NCI-H1436 treated with DMSO at 0.1 percent for 48 hours (cell line): ENCODE results near the gene EID1.
"Not testable (repeated sequence)": the region's sequence is repeated elsewhere in the genome, so short reads cannot be mapped to it uniquely, and the experiment has no call there.

Experiments
- DNase-seq: peaks from one replicate; lab custom pipeline; 2025; lab: John Stamatoyannopoulos, UW

The EID1 gene, protein sequence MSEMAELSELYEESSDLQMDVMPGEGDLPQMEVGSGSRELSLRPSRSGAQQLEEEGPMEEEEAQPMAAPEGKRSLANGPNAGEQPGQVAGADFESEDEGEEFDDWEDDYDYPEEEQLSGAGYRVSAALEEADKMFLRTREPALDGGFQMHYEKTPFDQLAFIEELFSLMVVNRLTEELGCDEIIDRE

DNA sequence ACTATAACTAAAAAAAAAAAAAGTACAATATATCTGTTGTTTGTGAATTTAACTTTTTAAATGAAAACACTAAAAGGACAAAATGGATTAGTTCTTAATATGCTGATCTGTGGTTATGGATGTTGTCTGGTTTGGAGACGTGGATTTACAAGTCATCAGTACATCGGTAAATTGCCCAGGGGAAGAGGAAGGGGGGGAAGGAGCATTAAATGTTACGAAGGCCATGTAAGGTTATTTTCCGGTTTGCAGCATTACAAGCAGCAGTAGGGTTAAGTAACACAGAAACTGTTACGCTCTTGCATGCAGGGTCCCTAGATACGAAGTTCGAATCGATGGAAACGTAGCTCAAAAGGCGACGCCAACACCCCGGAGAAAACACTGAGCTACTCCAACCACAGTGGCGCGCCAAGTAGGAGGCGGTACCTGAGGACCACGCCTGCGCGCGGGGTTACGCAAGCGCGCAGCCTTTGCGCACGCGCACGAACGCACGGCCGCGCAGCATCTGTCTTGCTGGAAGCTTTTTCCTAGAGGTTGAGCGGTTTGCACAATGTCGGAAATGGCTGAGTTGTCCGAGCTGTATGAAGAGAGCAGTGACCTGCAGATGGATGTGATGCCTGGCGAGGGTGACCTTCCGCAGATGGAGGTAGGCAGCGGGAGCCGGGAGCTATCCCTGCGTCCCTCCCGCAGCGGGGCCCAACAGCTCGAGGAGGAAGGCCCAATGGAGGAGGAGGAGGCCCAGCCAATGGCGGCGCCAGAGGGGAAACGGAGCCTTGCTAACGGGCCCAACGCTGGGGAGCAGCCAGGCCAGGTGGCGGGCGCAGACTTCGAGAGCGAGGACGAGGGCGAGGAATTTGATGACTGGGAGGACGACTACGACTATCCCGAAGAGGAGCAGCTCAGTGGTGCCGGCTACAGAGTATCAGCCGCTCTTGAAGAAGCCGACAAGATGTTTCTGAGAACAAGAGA lies at the start of gene EID1:
TSS of gene EID1 (plus strand) at position 505 of the 966 bp plus-strand sequence. CDS start at position 548, 43 bp downstream.
- peak; percentile 61 for DNase-seq

DNA sequence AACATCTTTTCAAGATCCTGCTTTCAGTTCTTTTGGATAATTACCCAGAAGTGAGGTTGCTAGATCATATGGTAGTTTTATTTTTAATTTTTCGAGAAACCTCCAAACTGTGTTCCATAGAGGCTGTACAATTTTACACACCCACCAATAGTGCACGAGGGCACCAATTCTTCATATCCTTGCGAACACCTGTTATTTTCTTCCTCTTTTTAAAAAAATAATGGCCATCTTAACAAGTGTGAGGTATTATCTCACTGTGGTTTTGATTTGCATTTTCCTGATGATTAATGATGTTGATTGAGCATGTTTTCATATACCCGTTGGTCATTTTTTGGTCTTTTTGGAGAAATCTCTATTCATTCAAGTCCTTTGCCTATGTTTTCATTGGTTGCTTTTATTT lies 49.5 kb upstream of the EID1 start:
- DNase-seq, result no peak

DNA sequence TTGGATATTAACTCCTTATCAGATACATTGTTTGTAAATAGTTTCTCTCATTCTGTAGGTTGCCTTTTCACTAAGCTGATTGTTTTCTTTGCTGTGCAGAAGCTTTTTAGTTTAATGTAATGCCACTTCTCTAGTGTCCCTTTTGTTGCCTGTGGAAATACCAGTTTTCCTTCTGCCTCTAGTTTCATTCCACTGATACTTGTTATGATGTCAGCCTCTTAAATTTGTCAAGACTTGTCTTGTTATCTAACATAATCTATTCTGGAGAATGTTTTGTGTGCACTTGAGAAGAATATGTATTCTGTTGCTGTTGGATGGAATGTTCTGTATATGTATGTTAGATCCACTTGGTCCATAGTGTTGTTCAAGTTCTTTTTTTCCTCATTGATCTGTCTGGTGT lies 49.0 kb upstream of the EID1 start:
- DNase-seq, result no peak

DNA sequence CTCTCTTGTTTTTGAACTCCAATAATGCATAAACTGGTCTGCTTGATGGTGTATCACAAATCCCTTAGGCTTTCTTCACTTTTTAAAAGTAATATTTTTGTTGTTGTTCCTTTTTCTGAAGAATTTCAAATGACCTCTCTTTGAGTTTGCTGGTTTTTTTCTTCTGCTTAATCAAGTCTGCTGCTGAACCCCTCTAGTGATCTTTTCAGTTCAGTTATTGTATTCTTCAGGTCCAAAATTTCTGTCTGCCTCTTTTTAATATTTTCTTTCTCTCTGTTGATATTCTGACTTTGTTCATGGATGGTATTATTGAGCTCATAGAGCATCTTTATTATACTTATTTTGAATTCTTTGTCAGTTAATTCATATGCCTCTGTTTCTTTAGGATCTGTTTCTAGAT lies 45.3 kb upstream of the EID1 start:
- no peak for DNase-seq

DNA sequence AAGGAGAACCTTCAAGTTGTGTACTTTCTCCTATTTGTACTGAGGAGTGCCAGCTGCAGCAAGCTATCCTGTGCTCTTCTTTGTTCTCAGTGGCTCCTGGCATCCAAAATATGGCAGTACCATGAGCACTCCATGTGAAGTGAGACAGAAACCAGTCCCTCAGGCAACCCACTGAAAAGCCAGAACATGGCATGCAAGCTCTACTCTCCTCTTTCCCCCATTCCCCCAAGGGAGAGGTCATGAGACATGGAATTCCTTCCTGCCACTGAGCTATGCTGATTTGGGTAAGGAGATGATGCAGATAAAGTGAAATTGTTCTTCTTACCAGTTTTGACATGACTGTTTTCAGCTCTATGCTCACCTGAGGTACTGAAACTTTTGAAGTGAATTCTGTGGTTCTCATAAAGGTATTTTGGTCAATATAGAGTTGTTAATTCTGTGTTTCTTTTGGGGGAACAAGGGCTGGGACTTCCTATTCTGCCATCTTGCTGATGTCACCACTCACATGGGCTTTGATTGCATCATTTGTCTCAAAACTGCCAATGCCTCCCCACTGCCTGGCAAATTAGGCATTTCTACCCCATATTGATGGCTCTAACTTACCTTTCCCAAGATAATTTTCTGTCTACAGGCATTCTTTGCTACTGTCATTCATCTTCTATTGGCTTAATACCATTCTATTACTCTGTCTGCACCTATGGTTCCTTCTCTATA lies 44.3 kb upstream of the EID1 start:
- no peak for DNase-seq

DNA sequence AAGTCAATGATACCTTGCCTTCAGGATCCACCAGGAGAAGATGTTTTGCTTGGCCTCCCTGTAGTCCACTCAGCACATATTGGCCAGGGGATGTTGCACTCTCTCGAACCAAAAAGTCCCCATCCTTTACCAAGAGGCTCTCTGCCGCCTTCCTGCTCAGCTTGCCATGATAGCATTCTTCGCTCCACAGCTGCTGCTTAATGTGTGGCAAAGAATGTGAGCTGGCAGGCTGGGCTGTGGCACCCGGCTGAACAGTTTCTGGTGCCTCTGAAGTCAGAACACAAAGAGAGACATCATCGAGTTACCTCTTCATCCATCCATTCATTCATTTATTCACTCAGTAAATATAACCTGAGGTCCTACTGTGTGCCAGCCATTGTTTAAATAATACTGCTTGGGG lies 43.2 kb upstream of the EID1 start:
- DNase-seq, result no peak

DNA sequence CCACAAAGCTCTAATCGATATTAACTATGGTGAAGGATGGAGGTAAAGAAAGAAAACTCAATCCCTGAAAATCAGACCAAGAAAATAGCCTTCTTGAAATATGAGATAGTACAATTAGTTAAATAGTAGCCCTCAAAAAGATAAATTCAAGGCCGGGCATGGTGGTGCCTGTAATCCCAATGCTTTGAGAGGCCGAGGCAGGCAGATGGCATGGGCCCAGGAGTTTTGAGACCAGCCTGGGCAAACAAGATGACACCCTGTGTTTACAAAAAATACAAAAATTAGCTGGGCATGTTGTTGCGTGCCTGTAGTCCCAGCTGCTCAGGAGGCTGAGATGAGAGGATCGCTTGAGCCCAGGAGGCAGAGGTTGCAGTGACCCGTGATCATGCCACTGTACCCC lies 35.4 kb upstream of the EID1 start:
- DNase-seq, result no peak

DNA sequence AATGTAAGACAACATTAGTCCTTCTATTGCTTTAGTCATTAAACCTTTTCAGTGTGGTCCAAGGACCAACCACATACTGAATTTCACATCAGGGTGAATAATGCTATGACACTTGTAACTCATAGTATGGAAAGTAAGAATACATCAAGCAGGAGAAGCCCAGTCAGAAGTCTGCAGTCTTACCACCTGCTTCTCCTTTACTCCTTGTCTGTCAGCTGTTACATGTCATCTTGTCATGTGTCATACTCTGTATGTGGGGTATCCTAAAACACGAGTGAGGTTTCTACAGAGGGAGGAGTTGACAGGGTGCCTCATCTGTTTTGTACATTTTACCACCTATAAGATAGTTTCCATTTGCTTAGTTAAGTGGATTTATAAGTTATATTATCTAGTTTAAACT lies 32.8 kb upstream of the EID1 start:
- DNase-seq, result no peak

DNA sequence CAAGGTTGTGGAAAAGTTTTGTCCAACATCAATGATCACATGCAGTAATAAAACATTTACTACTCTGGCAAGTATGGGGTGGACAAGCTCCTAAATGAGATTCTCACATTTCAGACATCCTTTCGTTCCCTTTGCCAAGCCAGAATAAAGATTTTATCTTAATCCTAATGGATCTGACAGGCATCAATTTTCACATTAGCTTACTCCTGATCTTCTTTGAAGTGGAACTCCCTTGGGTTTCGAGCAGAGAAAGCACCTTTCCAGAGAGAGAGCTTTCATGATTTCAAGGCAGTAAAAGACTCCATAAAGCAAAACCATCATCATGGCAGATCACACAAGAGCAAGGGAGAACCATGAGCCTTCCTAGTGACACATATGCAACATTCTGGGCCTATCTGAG lies 27.3 kb upstream of the EID1 start:
- no peak for DNase-seq

DNA sequence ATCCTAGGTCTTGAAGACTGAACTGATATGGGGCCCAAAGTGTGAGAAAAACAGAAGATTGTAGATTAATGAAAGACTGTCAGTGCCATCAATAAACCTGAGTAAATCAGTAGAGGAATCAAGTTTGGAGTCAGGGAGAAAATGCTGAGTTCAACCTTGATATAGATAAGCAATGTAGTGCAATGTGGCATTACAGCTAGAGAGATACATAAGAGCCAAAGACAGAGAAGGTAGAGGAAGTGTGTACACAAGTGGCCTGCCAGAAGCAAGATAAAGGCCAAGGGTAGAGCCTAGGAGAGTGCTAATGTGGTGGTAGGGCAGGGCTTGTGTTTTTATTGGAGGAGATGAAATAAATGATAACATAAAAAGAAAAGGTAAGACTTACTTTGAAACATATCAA lies 26.0 kb upstream of the EID1 start:
- DNase-seq, result no peak

DNA sequence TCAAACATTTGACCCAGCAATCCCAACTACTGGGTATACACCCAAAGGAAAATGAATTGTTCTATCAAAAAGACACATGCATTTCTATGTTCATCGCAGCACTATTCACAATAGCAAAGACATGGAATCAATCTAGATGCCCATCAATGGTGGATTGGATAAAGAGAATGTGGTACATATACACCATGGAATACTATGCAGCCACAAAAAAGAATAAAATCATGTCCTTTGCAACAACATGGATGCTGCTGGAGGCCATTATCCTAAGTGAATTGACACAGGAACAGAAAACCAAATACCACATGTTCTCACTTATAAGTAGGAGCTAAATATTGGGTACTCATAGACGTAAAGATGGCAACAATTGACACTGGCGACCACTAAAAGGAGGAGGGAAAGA lies 23.5 kb upstream of the EID1 start:
- not testable (repeated sequence) for DNase-seq

DNA sequence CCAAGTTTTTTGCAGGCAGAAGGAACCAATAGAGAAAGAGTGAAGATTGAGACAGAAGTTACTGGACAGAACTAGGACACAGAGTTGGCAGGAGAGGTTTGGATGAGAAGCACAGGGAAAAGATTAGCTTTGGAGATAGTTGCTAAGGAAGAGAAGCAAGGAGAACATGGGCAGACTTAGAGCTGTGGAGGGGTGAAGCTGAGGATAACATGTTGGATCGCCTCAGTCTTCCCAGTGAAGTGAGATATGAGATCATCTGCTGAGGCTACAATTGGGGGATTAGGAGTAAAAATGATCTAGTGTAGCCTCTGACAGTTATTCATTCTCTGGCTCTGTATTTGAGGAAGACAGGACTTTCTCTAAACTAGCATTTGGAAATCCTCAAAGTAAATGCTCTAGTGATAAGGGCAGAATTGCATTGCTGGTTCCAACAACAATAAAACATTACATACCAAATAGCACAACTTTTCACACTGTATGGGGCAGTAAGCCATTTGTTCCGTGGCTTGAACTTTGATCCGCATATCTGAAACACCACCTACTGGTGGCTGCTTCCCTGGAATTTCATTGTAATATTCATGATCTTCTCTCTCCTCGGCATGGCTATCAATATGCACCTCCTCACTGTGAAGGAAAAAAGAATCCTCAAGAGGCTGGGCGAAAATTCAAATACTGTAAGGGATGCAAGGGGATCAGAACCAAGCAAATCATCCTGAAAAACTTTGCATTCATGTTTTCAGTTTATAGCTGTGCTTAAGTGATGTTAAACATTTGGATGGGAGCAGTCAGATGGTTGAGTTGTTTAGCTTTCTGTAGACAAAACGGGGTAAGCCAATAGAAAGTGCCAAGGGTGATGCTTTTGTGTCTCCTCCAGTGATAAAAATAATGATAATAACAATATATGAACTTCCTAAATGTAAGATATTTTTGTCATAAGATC lies 22.2 kb upstream of the EID1 start:
- DNase-seq, result no peak

DNA sequence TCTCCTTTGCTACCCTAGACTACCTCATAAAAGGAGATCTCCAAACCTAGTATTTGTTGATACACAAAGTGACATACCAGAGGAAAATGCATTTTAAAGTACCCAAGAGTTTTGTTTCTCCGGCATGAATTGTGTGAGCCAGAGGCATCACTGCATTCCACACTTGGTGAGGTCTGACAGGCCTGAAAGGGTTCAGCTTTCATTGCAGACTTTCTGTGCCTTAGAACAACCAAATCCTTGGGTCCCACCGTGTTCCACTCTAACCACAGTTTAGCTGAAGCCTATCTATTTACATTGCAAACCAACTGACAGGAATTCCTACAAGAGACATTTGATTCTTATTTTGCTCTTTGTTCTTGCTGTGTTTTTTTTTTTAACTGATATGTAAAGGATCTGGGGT lies 21.0 kb upstream of the EID1 start:
- no peak for DNase-seq

DNA sequence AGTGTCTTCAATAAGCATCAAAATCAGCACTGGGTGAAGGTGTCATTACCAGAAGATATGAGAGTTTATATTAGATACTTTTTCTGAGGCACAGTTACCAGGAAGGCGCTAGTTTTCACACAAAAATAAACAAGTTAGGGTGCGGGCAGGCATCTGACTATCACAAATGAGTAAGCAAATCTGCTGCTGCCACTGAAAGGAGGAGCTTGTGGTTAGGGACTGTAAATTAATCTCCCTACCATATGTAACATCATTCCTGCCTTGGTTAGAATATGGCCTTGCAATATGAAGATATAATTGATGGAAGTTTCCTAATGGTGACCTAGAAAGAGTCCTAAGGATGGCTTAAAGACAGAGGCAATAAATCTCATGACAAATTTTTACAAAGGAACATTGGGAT lies 19.5 kb upstream of the EID1 start:
- no peak for DNase-seq

DNA sequence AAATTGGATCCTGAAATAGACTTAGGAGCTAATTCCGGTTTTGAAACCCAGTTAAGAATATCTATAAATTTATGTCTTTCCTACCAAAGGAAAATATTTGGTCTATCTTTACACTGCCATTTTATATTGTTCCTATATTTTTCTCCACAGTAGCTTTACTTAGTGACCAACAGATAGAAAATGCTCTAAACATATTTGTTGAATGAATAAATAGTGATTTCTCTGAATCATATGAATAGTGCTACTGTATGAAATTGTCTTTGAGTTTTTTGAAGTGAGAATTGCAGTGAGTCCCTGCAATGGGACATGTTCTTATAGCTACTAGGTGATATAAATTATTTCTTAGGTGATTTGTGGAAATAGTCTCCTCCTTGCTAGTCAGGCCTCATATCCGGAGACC lies 18.5 kb upstream of the EID1 start:
- no peak for DNase-seq

DNA sequence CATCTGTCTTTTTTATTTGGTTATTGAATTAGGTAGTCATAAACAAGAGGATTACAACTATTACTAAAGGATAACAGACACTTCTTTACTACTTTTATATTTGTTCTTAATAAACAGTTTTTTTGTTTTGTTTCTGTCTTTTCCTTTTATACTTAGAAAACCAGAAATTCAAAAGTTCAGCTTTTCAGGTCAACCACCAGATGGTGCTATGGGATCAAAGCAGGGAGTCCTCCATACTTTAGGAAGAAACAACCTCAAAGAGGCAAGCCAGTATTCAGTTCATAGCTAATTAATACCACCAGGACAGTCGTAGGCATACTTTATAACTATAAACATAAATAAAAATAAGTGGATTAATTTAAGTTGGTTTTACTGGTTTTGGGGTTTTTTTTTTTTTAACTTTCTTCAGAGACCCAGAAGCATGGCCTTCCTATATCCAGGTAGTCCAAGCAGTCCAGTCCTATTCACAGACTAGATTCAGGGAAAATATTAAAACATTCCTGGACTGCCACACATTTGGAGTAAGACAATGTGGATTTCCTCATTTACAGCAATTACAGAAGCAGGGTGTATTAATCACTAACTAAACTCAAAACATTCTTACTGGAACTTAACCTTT lies 16.0 kb upstream of the EID1 start:
- DNase-seq, result peak; percentile 28

DNA sequence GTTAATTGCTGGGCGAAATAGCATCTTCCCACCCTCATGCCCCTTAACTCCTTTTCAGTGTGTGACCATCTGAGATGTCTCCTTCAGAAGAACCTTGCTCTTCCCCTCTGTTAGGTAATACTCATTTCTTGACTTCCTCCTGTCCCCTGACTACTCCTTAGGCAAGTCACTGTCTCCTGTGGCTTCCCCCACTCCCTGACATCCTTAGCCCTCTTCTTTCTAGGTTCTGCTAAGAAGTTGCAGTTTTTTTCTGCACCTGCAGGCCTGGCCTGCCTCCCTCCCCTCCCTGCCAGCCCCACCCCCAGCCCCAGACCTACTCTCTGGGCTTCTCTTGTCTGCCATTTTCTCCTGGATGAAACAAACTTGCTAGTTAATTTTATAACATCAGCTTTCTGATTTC lies 15.2 kb upstream of the EID1 start:
- DNase-seq, result no peak

DNA sequence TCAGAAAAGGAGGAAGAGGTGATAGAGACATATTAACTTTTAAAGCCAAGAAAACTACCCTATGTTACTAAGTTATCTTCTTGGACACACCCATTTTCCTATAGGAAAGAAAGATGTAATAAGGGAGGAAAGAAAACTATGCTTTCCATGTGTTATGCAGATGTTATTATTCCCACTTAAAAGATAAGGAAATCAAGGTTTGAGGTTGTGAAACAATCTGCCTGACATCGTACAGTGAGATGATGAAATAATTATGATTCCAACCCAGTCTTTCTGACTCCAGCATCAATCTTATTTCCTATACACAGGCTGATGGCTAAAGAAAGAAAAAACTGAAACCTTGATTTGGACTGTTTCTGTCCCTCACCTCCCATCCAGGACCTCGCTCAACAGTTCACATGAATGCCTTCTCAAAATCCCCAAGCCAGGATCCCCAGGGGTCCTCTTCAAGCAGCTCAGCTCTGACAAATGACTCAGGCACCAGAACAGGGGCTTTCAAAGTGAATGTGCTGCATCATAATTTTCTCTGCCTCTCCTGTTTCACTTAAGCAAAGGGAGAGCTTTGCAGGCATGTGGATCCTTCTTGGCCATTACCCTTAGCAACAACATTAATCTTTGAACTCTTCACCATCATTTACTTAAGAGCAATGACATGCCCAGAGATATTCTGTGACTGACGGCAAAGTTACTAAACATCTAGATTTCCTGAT lies 12.4 kb upstream of the EID1 start:
- peak; percentile 50 for DNase-seq

DNA sequence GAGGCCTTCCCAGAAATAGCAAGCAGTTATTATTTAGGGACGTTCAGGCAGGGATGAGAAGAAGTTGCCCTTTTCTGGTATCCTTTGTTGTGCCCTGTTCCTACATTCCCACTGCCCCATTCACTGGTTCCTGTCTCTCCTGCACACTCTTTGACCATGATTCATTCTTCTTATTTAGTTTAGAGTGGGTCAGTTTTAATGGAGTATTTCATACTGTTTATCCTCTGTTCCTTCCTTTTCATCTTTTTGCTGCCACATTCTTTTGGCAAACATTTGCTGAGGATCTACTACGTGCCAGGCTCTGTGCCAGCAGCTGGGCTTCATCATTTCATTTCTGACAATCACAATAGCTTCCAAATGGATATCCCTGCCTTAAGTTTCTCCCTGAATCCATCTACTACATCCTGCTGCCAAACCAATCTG lies 11.8 kb upstream of the EID1 start:
- no peak for DNase-seq

DNA sequence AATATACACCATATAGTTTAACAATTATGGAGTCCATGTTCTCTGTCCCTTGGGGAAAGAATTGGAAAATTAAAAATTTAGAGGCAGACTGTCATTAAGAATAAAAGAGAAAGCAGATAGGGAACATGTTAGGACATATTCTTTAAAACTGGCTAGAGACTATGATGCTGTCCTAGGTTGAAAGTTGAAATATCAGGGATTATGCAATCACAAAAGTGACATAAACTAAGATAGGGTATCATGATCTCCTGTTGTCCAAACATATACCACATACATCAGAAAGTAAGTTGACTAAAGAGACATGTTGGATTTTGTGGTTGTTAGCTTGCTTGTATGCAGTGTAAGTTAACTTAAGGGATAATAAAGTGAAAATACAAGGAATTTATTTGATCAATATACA lies 9.9 kb upstream of the EID1 start:
- no peak for DNase-seq

DNA sequence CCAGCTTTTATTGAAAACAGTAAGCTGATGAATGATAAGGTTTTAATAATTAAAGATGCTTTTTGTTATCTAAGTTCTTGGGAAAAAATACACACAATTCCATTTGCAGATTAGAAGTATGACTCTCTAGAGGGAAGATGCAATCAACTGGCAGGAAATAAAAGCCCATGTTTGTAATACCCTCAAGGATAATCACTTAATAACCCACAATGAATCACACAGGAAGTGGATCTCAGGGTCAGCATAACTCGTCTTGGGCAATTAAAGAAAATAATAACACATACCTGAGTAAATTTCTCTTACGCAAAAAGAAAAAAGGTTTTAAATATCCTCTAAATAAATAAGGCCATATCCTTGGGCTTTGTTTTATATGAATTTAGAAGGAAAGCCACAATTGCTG lies 9.4 kb upstream of the EID1 start:
- DNase-seq, result no peak
